MM.1S (cell line): ENCODE results near the gene DDX24.
"Not testable (repeated sequence)": the region's sequence is repeated elsewhere in the genome, so short reads cannot be mapped to it uniquely, and the experiment has no call there.

Source experiments
- DNase-seq: peaks from one replicate; pipeline ENCODE4 v3.0.0-alpha.2; 2015
- H2AFZ ChIP-seq: fragments of 300-600 bp; sonication (generic); 2 replicates; pipeline ENCODE4 v1.6.0; 2016; ENCODE audit warnings: antibody characterized with exemption, low read length
- H3F3A ChIP-seq: fragments of 300-600 bp; sonication (generic); 2 replicates; pipeline ENCODE4 v1.6.1; 2016; ENCODE audit warnings: mild to moderate bottlenecking, antibody characterized with exemption, low read length, moderate library complexity, mixed read lengths; ENCODE audit not compliant: insufficient read depth
- H3K27ac ChIP-seq: fragments of 300-600 bp; sonication (generic); 2 replicates; pipeline ENCODE4 v1.5.1; 2016; ENCODE audit warnings: mild to moderate bottlenecking, low read length
- H3K27me3 ChIP-seq: fragments of 300-600 bp; sonication (generic); replicated peaks from 2 replicates; pipeline ENCODE4 v1.6.0; 2016; ENCODE audit warnings: low read length; ENCODE audit not compliant: insufficient read depth
- H3K36me3 ChIP-seq: fragments of 300-600 bp; sonication (generic); replicated peaks from 2 replicates; pipeline ENCODE4 v1.6.1; 2016; ENCODE audit warnings: mild to moderate bottlenecking, low read length, mixed read lengths; ENCODE audit not compliant: insufficient read depth
- H3K4me1 ChIP-seq: fragments of 300-600 bp; sonication (generic); 2 replicates; pipeline ENCODE4 v1.6.1; 2016; ENCODE audit warnings: low read length, mixed read lengths
- H3K4me2 ChIP-seq: fragments of 300-600 bp; sonication (generic); 2 replicates; pipeline ENCODE4 v1.6.0; 2016; ENCODE audit warnings: low read depth, low read length
- H3K4me3 ChIP-seq: fragments of 300-600 bp; sonication (generic); 2 replicates; pipeline ENCODE4 v1.5.1; 2016; ENCODE audit warnings: low read length, mixed read lengths
- H3K79me2 ChIP-seq: fragments of 300-600 bp; sonication (generic); 2 replicates; pipeline ENCODE4 v1.6.1; 2016; ENCODE audit warnings: mixed run types, low read length, mixed read lengths
- H3K9ac ChIP-seq: fragments of 300-600 bp; sonication (generic); 2 replicates; pipeline ENCODE4 v1.6.1; 2016; ENCODE audit warnings: low read length, mixed read lengths
- H3K9me2 ChIP-seq: fragments of 300-600 bp; sonication (generic); replicated peaks from 2 replicates; pipeline ENCODE4 v1.6.1; 2016; ENCODE audit warnings: mild to moderate bottlenecking, low read length, mixed read lengths; ENCODE audit not compliant: insufficient read depth
- H3K9me3 ChIP-seq: fragments of 300-600 bp; sonication (generic); replicated peaks from 2 replicates; pipeline ENCODE4 v1.6.1; 2016; ENCODE audit warnings: mild to moderate bottlenecking, low read length, mixed read lengths; ENCODE audit not compliant: insufficient read depth
- H4K20me1 ChIP-seq: fragments of 300-600 bp; sonication (generic); 2 replicates; pipeline ENCODE4 v1.6.1; 2016; ENCODE audit warnings: mild to moderate bottlenecking, low read length, moderate library complexity, mixed read lengths; ENCODE audit not compliant: insufficient read depth
- CTCF ChIP-seq: fragments of 300-600 bp; sonication (generic); IDR thresholded peaks from 2 replicates; pipeline ENCODE4 v1.5.1; 2016; ENCODE audit warnings: antibody characterized with exemption, low read length, mixed read lengths
- EZH2 ChIP-seq: fragments of 300-600 bp; sonication (generic); optimal IDR thresholded peaks from 2 replicates; pipeline ENCODE3; 2017; ENCODE audit warnings: low read depth, mild to moderate bottlenecking, antibody characterized with exemption, low read length, mixed read lengths
- EZH2phosphoT487 ChIP-seq: fragments of 300-600 bp; sonication (generic); IDR thresholded peaks from 2 replicates; pipeline ENCODE4 v1.6.1; 2018; ENCODE audit warnings: antibody characterized with exemption, low read length

Gene DDX24

GRCh38 chr14:94077111-94077821 is 3.7 kb downstream of the DDX24 start:
- no peak for DNase-seq
- Histone ChIP-seq H3K79me2 (peaks cover 91% of the 10 kb centered on the region), H3K4me2 (peak overlapping the region; percentile 24; the same call in 1 of the 2 replicates), H3K4me3 (no peak overlapping the region), H3K9me3 (no peaks in the 10 kb centered on the region), H3K27ac (no peak overlapping the region), H3F3A (peaks cover 5% of the 10 kb centered on the region; the same call in 1 of the 2 replicates), H4K20me1 (no peaks in the 10 kb centered on the region; the same call in 1 of the 2 replicates), H3K9ac (no peak overlapping the region), H3K4me1 (peaks cover 10% of the 10 kb centered on the region; the same call in 1 of the 2 replicates), H3K9me2 (no peaks in the 10 kb centered on the region), H2AFZ (no peak overlapping the region), H3K36me3 (no peaks in the 10 kb centered on the region; the same call in 1 of the 2 replicates), H3K27me3 (no peaks in the 10 kb centered on the region)
- TF ChIP-seq CTCF (no peak), EZH2phosphoT487 (no peak), EZH2 (no peak)

GRCh38 chr14:94075008-94075407 is 6.0 kb downstream of the DDX24 start:
- Histone ChIP-seq H3K9me2 (no peaks in the 10 kb centered on the region), H3K4me3 (no peak overlapping the region), H3F3A (no peaks in the 10 kb centered on the region; the same call in 1 of the 2 replicates), H3K4me1 (peaks cover 10% of the 10 kb centered on the region; the same call in 1 of the 2 replicates), H4K20me1 (no peaks in the 10 kb centered on the region; the same call in 1 of the 2 replicates), H2AFZ (no peak overlapping the region), H3K27me3 (no peaks in the 10 kb centered on the region), H3K27ac (no peak overlapping the region), H3K4me2 (no peak overlapping the region), H3K9ac (no peak overlapping the region), H3K79me2 (peaks cover 94% of the 10 kb centered on the region), H3K36me3 (no peaks in the 10 kb centered on the region; the same call in 1 of the 2 replicates), H3K9me3 (no peaks in the 10 kb centered on the region)
- TF ChIP-seq EZH2phosphoT487 (no peak), CTCF (no peak), EZH2 (no peak)
- DNase-seq, result no peak

GRCh38 chr14:94074534-94074933 is 6.5 kb downstream of the DDX24 start:
- Histone ChIP-seq H3K9me3 (no peaks in the 10 kb centered on the region), H3K27me3 (no peaks in the 10 kb centered on the region)

GRCh38 chr14:94072076-94072475 is 8.9 kb downstream of the DDX24 start:
- H2AFZ ChIP-seq, H3K9me2 ChIP-seq, H3K27ac ChIP-seq, H3K27me3 ChIP-seq, DNase-seq, H3K4me2 ChIP-seq, H3K4me1 ChIP-seq, H3K9ac ChIP-seq, H3K36me3 ChIP-seq, H3F3A ChIP-seq, H3K9me3 ChIP-seq, H4K20me1 ChIP-seq, H3K4me3 ChIP-seq: not testable (repeated sequence)
- peaks cover 94% of the 10 kb centered on the region for H3K79me2 ChIP-seq

More at GRCh38 chr14:94074534-94074933, 6.5 kb downstream of the DDX24 start:
- H3K4me3 ChIP-seq, result no peak overlapping the region
- H2AFZ ChIP-seq, result no peak overlapping the region
- no peak overlapping the region for H3K27ac ChIP-seq
- H3K9me2 ChIP-seq, result no peaks in the 10 kb centered on the region
- H4K20me1 ChIP-seq, result no peaks in the 10 kb centered on the region
- no peak for DNase-seq
- H3K4me2 ChIP-seq, result no peak overlapping the region
- TF ChIP-seq CTCF, result no peak
- no peak for TF ChIP-seq EZH2phosphoT487
- TF ChIP-seq EZH2, result no peak
- no peak overlapping the region for H3K9ac ChIP-seq
- peaks cover 10% of the 10 kb centered on the region; the same call in 1 of the 2 replicates for H3K4me1 ChIP-seq
- H3K36me3 ChIP-seq, result no peaks in the 10 kb centered on the region; the same call in 1 of the 2 replicates
- H3F3A ChIP-seq, result no peaks in the 10 kb centered on the region; the same call in 1 of the 2 replicates
- peaks cover 94% of the 10 kb centered on the region for H3K79me2 ChIP-seq
